ENCODE measurements around the gene DUXA. TPM values are rescaled to one million over a fixed set of nuclear protein-coding genes. Genes with fewer than 3 reads are reported as not detected.
"Not testable (repeated sequence)": the region's sequence is repeated elsewhere in the genome, so short reads cannot be mapped to it uniquely, and the experiment has no call there.

DUXA gene
- not detected for polyA plus RNA-seq (2012; ENCODE audit: insufficient read depth, insufficient read length, low read depth)

- DNase-seq: no peak
- TF ChIP-seq CTCF (IDR thresholded peaks at IDR 0.05; ENCODE audit: low read depth, low read length): no peak
- no peak within 1 kb of the TSS for H3K4me3 ChIP-seq (ENCODE audit: low read depth, low read length)
Observed at GRCh38 chr19:57167385-57167784, at the start of gene DUXA. Gene DUXA (minus strand): TSS chr19:57167485. CDS start chr19:57167443, 42 bp downstream.

GRCh38 chr19:57212109-57212508 lies 44.8 kb upstream of the DUXA start:
- Histone ChIP-seq H3K4me3 (ENCODE audit: low read depth, low read length) (no peak overlapping the region), H3K36me3 (peaks cover 58% of the 10 kb centered on the region)

More at GRCh38 chr19:57167385-57167784, at the start of gene DUXA:
- H3K36me3 ChIP-seq: no peaks in the 10 kb centered on the region
- no peaks in the 10 kb centered on the region for H3K9me3 ChIP-seq
- H3K27me3 ChIP-seq: no peaks in the 10 kb centered on the region
- H3K4me1 ChIP-seq: no peaks in the 10 kb centered on the region

GRCh38 chr19:57210381-57210780 lies 43.1 kb upstream of the DUXA start:
- H3K4me1 ChIP-seq: no peaks in the 10 kb centered on the region
- no peaks in the 10 kb centered on the region for H3K27me3 ChIP-seq
- H3K4me3 ChIP-seq (ENCODE audit: low read depth, low read length): no peak overlapping the region
- H3K36me3 ChIP-seq: peaks cover 58% of the 10 kb centered on the region
- no peaks in the 10 kb centered on the region for H3K9me3 ChIP-seq
- no peak for TF ChIP-seq CTCF (IDR thresholded peaks at IDR 0.05; ENCODE audit: low read depth, low read length)
- DNase-seq: no peak

More at GRCh38 chr19:57212109-57212508, 44.8 kb upstream of the DUXA start:
- Histone ChIP-seq H3K4me1 (no peaks in the 10 kb centered on the region), H3K27me3 (no peaks in the 10 kb centered on the region), H3K9me3 (no peaks in the 10 kb centered on the region)
- no peak for DNase-seq
- TF ChIP-seq CTCF (IDR thresholded peaks at IDR 0.05; ENCODE audit: low read depth, low read length): no peak

- no peak for DNase-seq
- H3K4me3 ChIP-seq (ENCODE audit: low read depth, low read length): no peak overlapping the region
- H3K36me3 ChIP-seq: peaks cover 27% of the 10 kb centered on the region
- no peak for TF ChIP-seq CTCF (IDR thresholded peaks at IDR 0.05; ENCODE audit: low read depth, low read length)
- no peaks in the 10 kb centered on the region for H3K9me3 ChIP-seq
- no peaks in the 10 kb centered on the region for H3K4me1 ChIP-seq
- H3K27me3 ChIP-seq: no peaks in the 10 kb centered on the region
Observed at GRCh38 chr19:57202160-57202559, 34.9 kb upstream of the DUXA start.

GRCh38 chr19:57197874-57198273 lies 30.6 kb upstream of the DUXA start:
- H3K36me3 ChIP-seq: peaks cover 54% of the 10 kb centered on the region
- not testable (repeated sequence) for DNase-seq; H3K4me3 ChIP-seq (ENCODE audit: low read depth, low read length); H3K27me3 ChIP-seq; H3K9me3 ChIP-seq; H3K4me1 ChIP-seq

- no peak overlapping the region for H3K4me3 ChIP-seq (ENCODE audit: low read depth, low read length)
- no peak for DNase-seq
- peaks cover 3% of the 10 kb centered on the region; the same call in 1 of the 2 replicates for H3K4me1 ChIP-seq
- H3K27me3 ChIP-seq: no peaks in the 10 kb centered on the region
- H3K9me3 ChIP-seq: no peaks in the 10 kb centered on the region
- TF ChIP-seq CTCF (IDR thresholded peaks at IDR 0.05; ENCODE audit: low read depth, low read length): no peak
- H3K36me3 ChIP-seq: peaks cover 45% of the 10 kb centered on the region
Observed at GRCh38 chr19:57192993-57193392, 25.7 kb upstream of the DUXA start.

GRCh38 chr19:57192077-57192420 lies 24.8 kb upstream of the DUXA start:
- Histone ChIP-seq H3K36me3 (peaks cover 45% of the 10 kb centered on the region), H3K4me1 (peaks cover 3% of the 10 kb centered on the region; the same call in 1 of the 2 replicates), H3K9me3 (no peaks in the 10 kb centered on the region; the same call in 1 of the 2 replicates), H3K4me3 (ENCODE audit: low read depth, low read length) (peak overlapping the region; percentile 85), H3K27me3 (no peaks in the 10 kb centered on the region)
- no peak for TF ChIP-seq CTCF (IDR thresholded peaks at IDR 0.05; ENCODE audit: low read depth, low read length)
- DNase-seq: no peak
